ENCODE results near the gene RFC2. TPM values are rescaled to one million over a fixed set of nuclear protein-coding genes. Genes with fewer than 3 reads are reported as not detected.

The RFC2 gene
- total and polyA plus RNA-seq, 10 of the 15 experiments (the other 5 are each of a cell fraction or from before 2014, with no cell fraction given), result 25.8 to 145 (median 90.9) TPM

DNA sequence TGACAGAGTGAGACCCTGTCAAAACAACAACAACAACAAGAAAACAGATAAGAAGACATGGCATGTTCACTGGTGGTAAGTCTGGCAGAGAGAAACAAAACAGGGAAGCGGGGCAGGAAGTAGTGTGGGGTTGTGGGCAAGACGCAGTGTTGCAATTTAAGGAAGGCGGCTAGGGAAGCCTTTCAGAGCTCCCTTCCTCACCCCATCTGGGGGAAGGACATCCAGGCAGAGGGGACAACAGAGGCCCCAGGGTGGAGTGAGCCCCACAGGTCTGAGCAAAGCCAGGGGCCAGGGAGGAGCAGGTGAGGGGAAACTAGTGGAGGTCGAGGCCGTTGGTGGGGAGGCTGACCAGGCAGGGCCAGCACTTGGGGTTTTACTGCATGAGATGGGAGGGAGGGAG lies 27.6 kb downstream of the RFC2 start (continued):
- TF ChIP-seq SUPT20H (IDR thresholded peaks at IDR 0.05; ENCODE audit: borderline replicate concordance, control insufficient read depth, low read depth, low read length), result no peak
- TF ChIP-seq IKZF2 (IDR thresholded peaks at IDR 0.05), result no peak
- no peak for TF ChIP-seq RBBP5 (conservative IDR thresholded peaks at IDR 0.05)

DNA sequence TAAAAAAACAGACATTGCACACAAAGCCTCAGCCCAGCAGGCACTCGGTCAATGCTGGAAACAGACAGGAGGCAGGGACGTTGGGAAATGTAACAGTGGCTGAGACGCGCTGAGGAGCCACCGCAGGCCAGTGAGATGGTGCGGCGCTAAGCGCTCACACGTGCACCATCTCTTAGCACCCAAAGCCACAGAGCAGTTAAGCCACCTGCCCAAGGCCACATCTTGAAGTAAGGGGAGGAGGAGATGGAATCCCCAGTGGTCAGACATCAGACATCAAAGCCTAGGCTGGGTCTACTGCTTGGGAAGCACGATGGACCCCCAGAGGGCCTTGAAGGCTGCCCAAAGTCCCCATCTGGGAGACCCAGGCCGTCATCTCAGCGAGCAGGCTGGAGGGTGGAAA lies 28.8 kb downstream of the RFC2 start:
- FAIRE-seq, result no peak
- ATAC-seq, result no peak
- intact Hi-C loops (cut with micrococcal nuclease; ENCODE audit: unreplicated experiment) (no loop called here), in situ Hi-C loops (cut with MboI) (no loop called here)
- WGBS (ENCODE audit: insufficient coverage, insufficient replicate concordance, low lambda C conversion rate, missing lambda C conversion rate), result 82% methylated on average over 12 of the region's 12 CpGs
- ChIA-PET SMC1A (ENCODE audit: uncharacterized antibody, unreplicated experiment) (no interaction called here), POLR2A (no interaction called here), CTCF (no interaction called here), RAD21 (ENCODE audit: unreplicated experiment) (no interaction called here)
- H4K20me1 ChIP-seq (ENCODE audit: control insufficient read depth, insufficient read depth), result no peaks in the 10 kb centered on the region
- no peaks in the 10 kb centered on the region; the same call in 1 of the 2 replicates for H3K79me2 ChIP-seq (ENCODE audit: control insufficient read depth, insufficient read depth, low read length)
- no peak overlapping the region for H3K4me2 ChIP-seq (ENCODE audit: control insufficient read depth, insufficient read depth)
- H3K36me3 ChIP-seq (ENCODE audit: control insufficient read depth in 2 of 2, insufficient read depth in 2 of 2, low read length in 1 of 2), result peaks cover 27 to 32% of the 10 kb centered on the region in 2 experiments
- peaks cover 25% of the 10 kb centered on the region for H3K4me1 ChIP-seq (ENCODE audit: control insufficient read depth, insufficient read depth, low read length)
- no peak overlapping the region for H3K4me3 ChIP-seq
- H3K9me3 ChIP-seq (replicated peaks; ENCODE audit: control insufficient read depth, insufficient read depth, low read length), result no peaks in the 10 kb centered on the region; the same call in 2 of the 3 replicates
- H3K27me3 ChIP-seq (replicated peaks in 1 of 2; ENCODE audit: control insufficient read depth in 2 of 2, insufficient read depth in 2 of 2, low read length in 1 of 2), result no peaks in the 10 kb centered on the region
- no peak for DNase-seq (ENCODE audit: low read depth, low spot score)
- H3K27ac ChIP-seq (ENCODE audit: control insufficient read depth, insufficient read depth), result no peak overlapping the region
- TSS peak; percentile 30 for BruUV-seq (replicated peaks)
- no peak overlapping the region for H2AFZ ChIP-seq (ENCODE audit: control insufficient read depth, low read depth, low read length)
- no peak overlapping the region for H3K9ac ChIP-seq (ENCODE audit: control insufficient read depth, insufficient read depth, low read length)
- no peak for TF ChIP-seq GABPA (IDR thresholded peaks at IDR 0.05; ENCODE audit: low read depth)
- TF ChIP-seq ZBED1 (IDR thresholded peaks at IDR 0.05; ENCODE audit: borderline replicate concordance), result peak; percentile 15; the same call in 1 of the 2 replicates
- TF ChIP-seq BHLHE40 (IDR thresholded peaks at IDR 0.05; ENCODE audit: borderline replicate concordance in 1 of 2, low read depth in 2 of 2, low read length in 1 of 2), result peak in 1 of 2 experiments; percentile 46; a peak in 2 of 4 replicates
- no peak for TF ChIP-seq MEF2B (IDR thresholded peaks at IDR 0.05; ENCODE audit: partially characterized antibody, poor library complexity, severe bottlenecking)
- TF ChIP-seq, protein P1, sequence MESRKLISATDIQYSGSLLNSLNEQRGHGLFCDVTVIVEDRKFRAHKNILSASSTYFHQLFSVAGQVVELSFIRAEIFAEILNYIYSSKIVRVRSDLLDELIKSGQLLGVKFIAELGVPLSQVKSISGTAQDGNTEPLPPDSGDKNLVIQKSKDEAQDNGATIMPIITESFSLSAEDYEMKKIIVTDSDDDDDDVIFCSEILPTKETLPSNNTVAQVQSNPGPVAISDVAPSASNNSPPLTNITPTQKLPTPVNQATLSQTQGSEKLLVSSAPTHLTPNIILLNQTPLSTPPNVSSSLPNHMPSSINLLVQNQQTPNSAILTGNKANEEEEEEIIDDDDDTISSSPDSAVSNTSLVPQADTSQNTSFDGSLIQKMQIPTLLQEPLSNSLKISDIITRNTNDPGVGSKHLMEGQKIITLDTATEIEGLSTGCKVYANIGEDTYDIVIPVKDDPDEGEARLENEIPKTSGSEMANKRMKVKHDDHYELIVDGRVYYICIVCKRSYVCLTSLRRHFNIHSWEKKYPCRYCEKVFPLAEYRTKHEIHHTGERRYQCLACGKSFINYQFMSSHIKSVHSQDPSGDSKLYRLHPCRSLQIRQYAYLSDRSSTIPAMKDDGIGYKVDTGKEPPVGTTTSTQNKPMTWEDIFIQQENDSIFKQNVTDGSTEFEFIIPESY (IDR thresholded peaks at IDR 0.05), result 0 out of 2 replicates have a peak, but pooled peaks have one; percentile 33
- TF ChIP-seq, protein P2, sequence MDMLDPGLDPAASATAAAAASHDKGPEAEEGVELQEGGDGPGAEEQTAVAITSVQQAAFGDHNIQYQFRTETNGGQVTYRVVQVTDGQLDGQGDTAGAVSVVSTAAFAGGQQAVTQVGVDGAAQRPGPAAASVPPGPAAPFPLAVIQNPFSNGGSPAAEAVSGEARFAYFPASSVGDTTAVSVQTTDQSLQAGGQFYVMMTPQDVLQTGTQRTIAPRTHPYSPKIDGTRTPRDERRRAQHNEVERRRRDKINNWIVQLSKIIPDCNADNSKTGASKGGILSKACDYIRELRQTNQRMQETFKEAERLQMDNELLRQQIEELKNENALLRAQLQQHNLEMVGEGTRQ (IDR thresholded peaks at IDR 0.05; ENCODE audit: borderline replicate concordance, low read depth, low read length), result no peak
- TF ChIP-seq, protein P3, sequence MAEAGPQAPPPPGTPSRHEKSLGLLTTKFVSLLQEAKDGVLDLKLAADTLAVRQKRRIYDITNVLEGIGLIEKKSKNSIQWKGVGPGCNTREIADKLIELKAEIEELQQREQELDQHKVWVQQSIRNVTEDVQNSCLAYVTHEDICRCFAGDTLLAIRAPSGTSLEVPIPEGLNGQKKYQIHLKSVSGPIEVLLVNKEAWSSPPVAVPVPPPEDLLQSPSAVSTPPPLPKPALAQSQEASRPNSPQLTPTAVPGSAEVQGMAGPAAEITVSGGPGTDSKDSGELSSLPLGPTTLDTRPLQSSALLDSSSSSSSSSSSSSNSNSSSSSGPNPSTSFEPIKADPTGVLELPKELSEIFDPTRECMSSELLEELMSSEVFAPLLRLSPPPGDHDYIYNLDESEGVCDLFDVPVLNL (IDR thresholded peaks at IDR 0.05; ENCODE audit: low read depth, low read length), result no peak
- TF ChIP-seq CBX5 (IDR thresholded peaks at IDR 0.05; ENCODE audit: low read depth), result no peak
- TF ChIP-seq, protein P4, sequence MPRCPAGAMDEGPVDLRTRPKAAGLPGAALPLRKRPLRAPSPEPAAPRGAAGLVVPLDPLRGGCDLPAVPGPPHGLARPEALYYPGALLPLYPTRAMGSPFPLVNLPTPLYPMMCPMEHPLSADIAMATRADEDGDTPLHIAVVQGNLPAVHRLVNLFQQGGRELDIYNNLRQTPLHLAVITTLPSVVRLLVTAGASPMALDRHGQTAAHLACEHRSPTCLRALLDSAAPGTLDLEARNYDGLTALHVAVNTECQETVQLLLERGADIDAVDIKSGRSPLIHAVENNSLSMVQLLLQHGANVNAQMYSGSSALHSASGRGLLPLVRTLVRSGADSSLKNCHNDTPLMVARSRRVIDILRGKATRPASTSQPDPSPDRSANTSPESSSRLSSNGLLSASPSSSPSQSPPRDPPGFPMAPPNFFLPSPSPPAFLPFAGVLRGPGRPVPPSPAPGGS (IDR thresholded peaks at IDR 0.05; ENCODE audit: borderline replicate concordance, insufficient read depth, low read depth, low read length, poor library complexity, severe bottlenecking), result no peak
- TF ChIP-seq YBX1 (IDR thresholded peaks at IDR 0.05), result no peak
- no peak for TF ChIP-seq TCF7 (IDR thresholded peaks at IDR 0.05; ENCODE audit: borderline replicate concordance)
- no peak for TF ChIP-seq ZNF207 (IDR thresholded peaks at IDR 0.05; ENCODE audit: borderline replicate concordance)
